ENCODE results near the gene RAB32.

Gene RAB32

DNA sequence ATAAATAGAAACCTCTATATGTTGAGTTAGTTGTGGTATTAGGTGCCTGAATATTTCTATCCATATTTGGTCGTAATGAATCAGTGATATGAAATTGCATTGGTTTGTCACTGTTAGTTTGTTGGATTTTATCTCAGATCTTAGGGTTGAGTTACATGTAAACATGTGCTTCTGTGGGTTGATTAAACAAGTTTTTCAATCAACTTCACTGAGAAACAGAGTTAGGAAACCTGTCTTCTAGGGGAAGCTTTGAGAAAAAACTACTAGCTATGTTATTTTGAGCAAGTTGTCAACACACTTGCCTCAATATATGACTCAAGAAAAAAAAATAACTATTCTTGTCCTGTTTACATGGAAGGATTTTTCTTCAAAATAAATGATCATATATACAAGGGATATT is 40.3 kb downstream of the RAB32 start:
- no peak for DNase-seq

DNA sequence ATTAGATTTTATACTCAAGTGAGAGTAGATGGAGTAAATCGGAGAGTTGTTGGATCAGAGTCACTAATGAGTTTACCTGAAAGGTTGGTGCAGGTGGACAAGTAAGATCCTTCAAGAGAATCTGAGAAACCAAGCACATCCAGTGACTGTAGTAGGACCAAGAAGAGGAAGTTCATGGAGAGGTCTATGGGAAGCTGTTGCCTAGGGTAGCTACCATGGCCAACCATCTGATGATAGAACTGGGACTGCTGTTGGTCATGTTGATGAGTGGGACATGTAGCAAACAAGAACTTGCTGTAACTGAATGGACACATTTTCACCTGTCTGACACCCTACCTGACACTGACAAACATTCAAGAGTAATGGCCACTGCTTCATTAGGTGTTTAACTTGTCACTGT is 43.8 kb downstream of the RAB32 start:
- DNase-seq: no peak

DNA sequence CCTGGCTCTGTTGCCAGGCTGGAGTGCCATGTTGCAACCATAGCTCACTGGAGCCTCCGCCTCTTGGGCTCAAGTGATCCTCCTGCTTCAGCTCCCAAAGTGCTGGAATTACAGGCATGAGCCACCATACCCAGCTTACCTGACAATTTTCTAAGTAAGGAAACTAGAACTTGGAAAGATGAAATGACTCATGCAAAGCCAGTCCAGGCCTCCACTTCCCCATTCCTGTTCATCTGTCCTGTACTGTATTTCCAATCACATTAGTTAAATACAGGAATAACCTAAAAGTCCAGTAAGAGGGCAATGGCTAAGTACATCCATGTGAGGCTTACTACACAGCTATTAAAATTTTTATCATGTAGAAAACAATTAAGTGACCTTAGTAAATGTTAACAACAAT is 46.9 kb downstream of the RAB32 start:
- DNase-seq: peak; percentile 33

DNA sequence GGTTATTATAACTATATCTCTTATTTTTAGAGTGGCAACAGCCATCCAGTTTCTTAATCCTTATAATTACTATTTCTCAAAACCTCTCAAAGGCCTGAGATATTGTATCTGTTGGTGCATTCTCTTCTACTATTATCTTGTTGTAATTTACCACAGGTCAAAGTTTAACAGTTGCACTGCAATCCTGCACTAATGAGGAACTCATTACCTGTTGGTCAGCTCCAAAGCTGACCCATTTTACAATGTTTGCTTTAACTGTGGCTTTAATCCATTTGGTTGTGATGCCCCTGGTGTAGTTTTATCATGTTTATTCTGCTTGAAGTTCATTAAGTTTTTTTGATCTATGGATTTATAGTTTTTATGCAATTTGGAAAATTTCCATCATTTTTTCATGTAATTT is 48.8 kb downstream of the RAB32 start:
- no peak for DNase-seq

DNA sequence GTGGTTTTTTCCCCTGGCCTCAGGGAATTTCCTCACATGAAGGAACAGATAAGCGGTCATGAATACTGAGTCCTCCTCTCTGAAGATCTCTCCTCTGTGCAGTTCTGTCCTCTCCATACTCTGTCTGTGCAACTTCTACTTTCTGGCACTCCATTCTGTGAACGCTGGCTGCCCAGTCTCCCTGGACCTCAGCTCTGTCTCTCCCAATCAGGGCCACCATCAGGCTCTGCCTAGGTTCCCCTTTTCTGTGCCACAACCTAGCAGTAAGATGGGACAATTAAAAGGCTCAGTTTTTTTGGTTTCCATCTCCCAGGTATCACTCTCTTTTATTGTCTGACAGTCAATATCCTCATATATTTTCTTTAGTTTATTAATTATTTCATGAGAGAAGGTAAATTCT is 50.4 kb downstream of the RAB32 start:
- peak; percentile 40 for DNase-seq

DNA sequence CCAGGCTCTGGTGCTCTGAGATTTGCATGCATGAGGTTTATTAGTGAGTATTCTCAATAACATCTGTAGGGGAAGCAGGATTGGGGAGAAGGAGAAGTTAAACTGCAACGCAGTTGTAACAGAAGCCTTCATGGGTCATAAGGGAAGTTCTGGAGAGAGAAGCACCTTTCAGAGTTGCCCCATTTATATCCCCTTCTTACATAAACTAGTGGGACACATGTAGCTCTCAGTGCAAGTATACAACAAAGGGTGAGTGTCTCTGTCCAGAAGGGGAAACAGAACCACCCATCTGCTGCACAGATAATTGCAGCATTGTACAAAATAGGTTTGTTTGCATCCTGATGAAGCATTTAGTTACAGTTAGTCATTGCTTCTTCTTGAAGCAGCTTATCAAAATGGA is 50.9 kb downstream of the RAB32 start:
- DNase-seq: peak; percentile 74

DNA sequence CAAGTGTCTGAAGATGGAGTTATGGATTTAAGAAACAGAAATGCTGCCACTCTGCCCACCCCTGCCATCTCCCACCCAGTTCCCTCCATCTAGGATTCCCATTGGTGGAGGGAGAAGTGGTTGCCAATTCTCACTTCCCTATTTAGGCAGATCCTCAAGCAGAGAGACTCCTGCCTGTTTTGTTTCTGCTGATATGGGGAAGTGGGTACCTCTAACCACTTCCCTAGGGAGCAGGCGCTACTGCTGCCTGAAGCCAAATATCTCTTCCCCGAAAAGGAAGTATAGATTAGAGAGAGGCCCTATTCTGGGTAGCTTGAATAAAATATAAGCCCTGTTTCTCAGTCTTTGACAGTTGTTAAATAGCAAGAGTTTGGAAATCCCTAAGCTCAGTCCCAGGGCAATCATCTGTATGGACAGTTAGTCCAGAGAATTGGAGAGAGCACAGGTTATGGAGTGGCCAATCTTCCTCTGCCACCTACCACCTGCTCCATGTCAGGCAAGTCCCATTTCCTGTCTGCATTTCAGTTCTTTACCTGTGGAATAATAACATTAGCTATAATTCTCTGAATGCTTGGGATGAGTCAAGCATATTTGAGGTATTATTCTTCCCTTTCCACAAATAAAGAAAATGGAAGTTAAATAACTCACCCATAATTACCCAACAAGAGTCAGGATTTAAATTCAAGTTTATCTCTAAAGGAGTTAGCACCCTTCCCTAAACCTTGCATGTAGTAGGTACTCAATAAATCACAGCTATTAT is 52.5 kb downstream of the RAB32 start:
- peak; percentile 87 for DNase-seq

DNA sequence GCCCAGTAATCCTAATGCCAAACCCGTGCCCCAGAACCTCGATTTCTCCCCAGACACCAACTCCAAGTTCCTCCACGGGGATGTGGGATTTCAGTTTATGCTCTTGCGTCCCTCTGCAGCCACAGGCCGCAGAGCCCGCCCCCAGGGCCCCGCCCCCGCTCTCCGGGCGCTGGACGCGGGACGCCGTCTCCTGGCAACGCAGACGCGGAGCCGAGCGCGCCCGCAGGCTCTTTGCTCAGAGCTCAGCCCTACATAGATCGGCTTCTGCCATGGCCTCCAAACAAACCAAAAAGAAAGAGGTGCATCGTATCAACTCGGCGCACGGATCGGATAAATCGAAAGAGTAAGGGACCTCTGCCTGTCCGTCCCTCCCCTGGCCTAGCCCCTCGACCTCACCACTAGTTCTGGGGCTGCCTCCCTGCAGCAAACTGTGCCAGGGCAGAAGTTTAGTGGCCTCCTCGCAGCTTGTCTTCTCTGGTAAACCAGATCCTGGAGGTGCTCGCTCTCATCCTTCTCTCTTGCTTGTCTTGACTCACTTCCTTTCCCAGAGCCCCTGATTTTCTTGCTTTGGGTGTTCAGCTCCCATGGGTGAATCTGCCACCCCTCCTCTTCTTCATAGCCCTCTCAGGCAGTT is 55.3 kb downstream of the RAB32 start, which contains the start of gene ADGB:
Gene ADGB (plus strand): TSS at position 201 of the 634 bp plus-strand sequence. CDS start 69 bp downstream, at position 270.
- DNase-seq: peak; percentile 62

DNA sequence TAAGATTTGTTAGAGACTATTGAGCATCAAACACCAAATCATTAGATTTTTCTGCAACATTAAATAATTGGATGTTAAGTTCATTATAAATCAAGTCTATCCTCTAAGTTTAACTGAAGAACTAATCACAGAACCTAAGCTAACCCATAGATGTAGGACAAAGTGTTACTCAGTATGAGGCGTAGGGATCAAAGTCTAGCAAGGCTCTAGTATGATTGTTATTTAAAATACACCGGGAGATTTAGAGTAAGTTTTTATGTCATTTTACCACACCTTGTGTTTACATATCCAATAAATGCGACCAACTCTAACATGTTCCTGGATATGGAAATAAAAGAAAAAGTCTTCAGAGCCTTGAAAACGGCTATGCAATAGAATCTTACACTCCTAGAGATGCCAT is 57.7 kb downstream of the RAB32 start:
- no peak for DNase-seq

DNA sequence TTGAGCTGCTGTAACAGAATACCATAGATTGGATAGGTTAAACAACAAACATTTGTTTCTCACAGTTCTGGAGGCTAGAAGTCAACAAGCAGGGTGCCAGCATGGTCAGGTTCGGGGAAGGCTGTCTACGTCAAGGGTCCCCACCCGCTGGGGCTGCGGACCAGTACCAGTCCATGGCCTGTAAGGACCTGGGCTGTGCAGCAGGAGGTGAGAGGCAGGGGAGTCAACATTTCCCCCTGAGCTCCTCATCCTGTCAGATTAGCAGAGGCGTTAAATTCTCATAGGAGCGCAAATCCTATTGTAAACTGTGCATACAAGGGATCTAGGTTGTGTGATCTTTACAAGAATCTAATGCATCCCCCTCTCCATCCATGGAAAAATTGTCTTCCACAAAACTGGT is 58.9 kb downstream of the RAB32 start:
- no peak for DNase-seq
